Inferior parietal cortex (tissue), 1 donor: ENCODE measurements around the gene KDM4C.

Experiments used
- DNase-seq: peaks from one replicate; pipeline ENCODE4 v3.0.0-alpha.2; 2016; ENCODE audit errors: extremely low spot score

Gene KDM4C

DNA sequence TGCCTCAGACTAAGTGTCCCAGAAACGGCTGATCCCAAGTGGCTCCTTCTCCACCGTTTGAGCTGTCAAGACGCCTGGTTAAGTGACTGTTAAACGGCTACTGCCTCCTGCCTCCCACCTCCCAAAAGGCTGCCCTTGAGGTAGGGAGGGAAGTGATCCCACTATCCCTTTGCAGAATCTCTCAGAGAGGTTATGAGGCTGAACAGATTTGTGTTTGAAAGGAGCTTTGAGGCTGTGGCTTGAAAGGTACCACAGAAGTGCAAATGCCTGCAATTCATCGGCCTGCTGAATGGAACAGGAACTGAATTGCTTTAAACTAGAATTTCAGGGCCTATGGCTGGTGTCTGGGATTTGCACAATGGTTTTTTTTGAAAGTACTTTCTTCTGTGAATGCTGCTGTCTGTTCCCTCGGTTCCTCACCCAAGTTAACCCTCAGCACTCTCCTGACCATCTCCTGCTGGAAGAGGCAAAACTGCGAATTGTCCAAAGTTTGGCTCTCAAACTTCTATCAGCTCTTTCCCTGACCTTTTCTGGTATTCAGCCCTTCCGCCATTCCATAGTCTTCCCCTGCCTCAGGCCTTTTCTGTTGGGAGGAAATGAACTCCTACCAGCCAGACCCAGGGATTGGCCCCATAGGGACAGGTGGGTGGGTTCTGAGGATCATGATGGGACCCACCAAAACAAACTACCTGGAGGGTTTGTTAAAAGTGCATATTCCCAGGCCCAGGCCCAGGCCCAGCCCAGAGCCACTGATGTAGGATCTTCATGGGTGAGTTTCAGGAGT, 453.3 kb downstream of the KDM4C start:
- DNase-seq, result no peak

DNA sequence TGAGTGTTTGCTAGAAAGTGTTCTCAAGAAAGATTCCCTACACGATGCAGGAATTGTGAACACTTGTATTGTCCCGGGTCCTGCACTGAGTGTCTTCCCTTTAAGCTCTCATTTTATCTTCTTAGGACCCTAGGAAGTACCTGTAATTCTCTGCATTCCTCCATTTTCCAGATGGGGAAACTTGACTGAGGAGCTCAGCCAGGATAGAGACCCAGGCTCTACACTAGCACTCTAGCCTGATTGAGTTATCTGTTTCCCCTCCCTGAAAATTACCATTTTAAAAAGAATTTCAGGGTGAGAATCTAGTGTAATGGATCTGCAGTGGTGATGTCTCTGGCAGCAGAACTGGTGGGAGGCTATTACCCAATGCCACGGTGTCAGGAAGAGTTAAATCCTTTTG, 453.9 kb downstream of the KDM4C start:
- no peak for DNase-seq

DNA sequence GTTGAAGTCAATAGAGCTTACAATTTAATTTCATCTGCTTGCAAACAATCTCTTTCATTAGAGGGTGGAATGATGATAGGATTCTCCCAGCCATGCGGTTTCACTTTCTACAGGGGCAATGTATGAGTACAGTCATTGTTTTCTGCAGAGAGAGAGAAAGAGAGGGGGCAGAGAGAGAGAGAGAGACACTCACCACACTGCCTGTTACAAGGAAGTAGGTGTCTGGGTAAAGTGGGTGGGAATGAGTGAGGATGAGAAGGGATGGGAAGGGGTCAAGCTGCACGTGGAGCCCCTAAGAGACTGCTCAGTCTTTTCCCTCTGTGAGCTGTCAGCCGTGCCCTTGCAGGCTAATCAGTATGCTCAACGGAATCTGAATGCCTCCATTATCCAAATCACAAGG, 454.3 kb downstream of the KDM4C start:
- DNase-seq, result peak; percentile 56

DNA sequence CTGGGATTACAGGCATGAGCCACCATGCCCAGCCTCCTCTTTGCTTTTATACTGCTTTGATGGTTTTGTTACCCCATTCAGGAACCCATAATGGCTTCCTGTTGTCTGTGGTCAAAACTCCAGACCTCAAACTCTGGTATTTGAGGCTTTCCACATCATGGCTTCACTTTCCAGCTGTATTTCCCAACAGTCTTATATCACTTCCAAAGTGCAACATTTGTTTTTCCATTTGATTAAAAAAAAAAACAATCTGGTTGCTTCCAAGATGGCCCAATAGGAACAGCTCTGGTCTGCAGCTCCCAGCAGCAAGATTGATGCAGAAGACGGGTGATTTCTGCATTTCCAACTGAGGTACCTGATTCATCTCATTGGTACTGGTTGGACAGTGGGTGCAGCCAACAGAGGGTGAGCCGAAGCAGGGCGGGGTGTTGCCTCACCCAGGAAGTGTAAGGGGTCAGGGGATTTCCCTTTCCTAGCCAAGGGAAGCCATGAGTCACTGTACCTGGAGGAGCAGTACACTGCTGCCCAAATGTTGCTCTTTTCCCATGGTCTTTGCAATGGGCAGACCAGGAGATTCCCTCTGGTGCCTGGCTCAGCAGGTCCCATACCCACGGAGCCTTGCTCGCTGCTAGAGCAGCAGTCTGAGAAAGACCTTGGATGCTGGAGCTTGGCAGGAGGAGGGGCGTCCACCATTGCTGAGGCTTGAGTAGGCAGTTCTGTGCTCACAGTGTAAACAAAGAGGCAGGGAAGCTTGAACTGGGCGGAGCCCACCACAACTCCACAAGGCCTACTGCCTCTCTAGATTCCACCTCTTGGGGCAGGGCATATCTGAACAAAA, 458.4 kb downstream of the KDM4C start:
- DNase-seq, result no peak

DNA sequence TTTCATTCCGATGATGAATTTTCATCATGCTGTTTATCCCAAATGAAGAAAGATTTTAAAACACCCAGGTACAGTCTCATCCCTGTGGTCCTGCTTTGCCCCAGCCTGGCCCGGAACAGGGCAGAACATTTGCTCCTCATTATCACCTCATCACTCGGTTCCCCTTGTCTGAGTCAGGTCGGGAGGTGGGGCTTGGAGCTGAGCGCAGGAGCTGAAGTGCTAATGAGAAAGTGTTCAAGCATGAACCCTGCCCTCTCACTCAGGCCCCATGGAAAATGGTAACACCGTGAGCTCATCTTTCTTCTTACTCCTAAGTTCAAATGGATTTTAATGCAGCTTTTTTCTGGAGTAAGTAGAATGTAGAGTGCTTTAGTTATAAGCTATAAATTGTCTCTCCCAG, 466.2 kb downstream of the KDM4C start:
- no peak for DNase-seq
